HCT116 (cell line): Measurements from ENCODE around the gene SAMD10. TPM values are rescaled to one million over a fixed set of nuclear protein-coding genes. Genes with fewer than 3 reads are reported as not detected.

Experiments used
- ATAC-seq: fragments of 200-7000 bp; cut with Tn5 transposase; 2 replicates; pipeline ENCODE4 v1.9.1; 2020; ENCODE audit warnings: mild to moderate bottlenecking, moderate library complexity
- BruUV-seq: library from RNA; stranded (reverse); fragments of 400-500 nt; replicated peaks from 2 replicates; lab custom pipeline; 2021; lab: Mats Ljungman, UMichigan
- CTCF ChIA-PET: fragments of 300-600 bp; sonication (Branson Sonifier 250); formaldehyde crosslinking; loops from one replicate; lab custom pipeline; 2021; ENCODE audit warnings: antibody characterized with exemption; lab: Charles Lee
- POLR2A ChIA-PET: fragments of 300-600, 350-600 bp; sonication (Branson Sonifier 250); formaldehyde crosslinking; loops from one replicate; lab custom pipeline; 2021; ENCODE audit warnings: antibody characterized with exemption; lab: Charles Lee
- RAD21 ChIA-PET, 2 experiments: fragments of 300-600 bp; sonication (Branson Sonifier 250); formaldehyde crosslinking; loops; one replicate each; lab custom pipeline; 2023; ENCODE audit warnings: low total read pairs in 2 of 2; ENCODE audit not compliant: uncharacterized antibody in 2 of 2, unreplicated experiment in 2 of 2, low non-redundant PET in 1 of 2; lab: Charles Lee
- DNase-seq: peaks from one replicate; pipeline ENCODE4 v3.0.0-alpha.2; 2010; ENCODE audit warnings: low read depth, low spot score
- H2AFZ ChIP-seq: fragments of 200-600 bp; shearing (Covaris generic), sonication (generic); 2 replicates; pipeline ENCODE4 v1.6.1; 2017; ENCODE audit warnings: low read depth, mixed run types, mixed read lengths, antibody characterized with exemption, low read length; ENCODE audit not compliant: poor library complexity, severe bottlenecking
- H3K27ac ChIP-seq: 2 replicates; pipeline ENCODE4 v1.5.1; 2012; ENCODE audit warnings: low read depth, low read length
- H3K27me3 ChIP-seq: fragments of 200-600 bp; sonication (generic); 2 replicates; pipeline ENCODE4 v1.6.1; 2016; ENCODE audit warnings: mixed run types, low read length, mixed read lengths; ENCODE audit not compliant: insufficient read depth
- H3K36me3 ChIP-seq, 2 experiments: fragments of 200-500 bp in 1 of 2; fragments of 200-600 bp in 1 of 2; sonication (Bioruptor generic) in 1 of 2; sonication (generic) in 1 of 2; 2 replicates each; pipeline versions ENCODE4 v1.5.1 to v1.6.1; 2014 to 2016; ENCODE audit warnings: low read length in 2 of 2, inconsistent platforms in 1 of 2, mixed read lengths in 1 of 2, mixed run types in 1 of 2; ENCODE audit not compliant: insufficient read depth in 2 of 2, control insufficient read depth in 1 of 2
- H3K4me1 ChIP-seq, 2 experiments: fragments of 200-600 bp in 1 of 2; sonication (generic) in 1 of 2; 2 replicates each; pipeline versions ENCODE4 v1.5.1 to v1.6.1; 2012 to 2017; ENCODE audit warnings: low read length in 2 of 2, inconsistent platforms in 1 of 2, mild to moderate bottlenecking in 1 of 2, mixed read lengths in 1 of 2, mixed run types in 1 of 2, moderate library complexity in 1 of 2; ENCODE audit not compliant: insufficient read depth in 2 of 2, control insufficient read depth in 1 of 2
- H3K4me2 ChIP-seq: fragments of 200-600 bp; sonication (generic); 2 replicates; pipeline ENCODE4 v1.6.1; 2017; ENCODE audit warnings: mixed run types, low read length, mixed read lengths
- H3K4me3 ChIP-seq, 2 experiments: fragments of 200-600 bp in 1 of 2; sonication (generic) in 1 of 2; replicated peaks in 1 of 2; 2 replicates each; pipeline ENCODE4 v1.5.1; 2011 to 2016; ENCODE audit warnings: low read length in 2 of 2, control low read depth in 1 of 2, low read depth in 1 of 2, mild to moderate bottlenecking in 1 of 2, mixed read lengths in 1 of 2, mixed run types in 1 of 2
- H3K79me2 ChIP-seq: fragments of 200-600 bp; sonication (generic); 2 replicates; pipeline ENCODE4 v1.6.1; 2017; ENCODE audit warnings: mild to moderate bottlenecking, mixed run types, low read length, moderate library complexity, mixed read lengths; ENCODE audit not compliant: insufficient read depth
- H3K9ac ChIP-seq: fragments of 200-600 bp; sonication (generic); 2 replicates; pipeline ENCODE4 v1.6.1; 2016; ENCODE audit warnings: low read length, mixed read lengths
- H3K9me2 ChIP-seq: fragments of 200-600 bp; sonication (generic), shearing (Covaris generic); 2 replicates; pipeline ENCODE4 v1.6.1; 2017; ENCODE audit warnings: mixed run types, mild to moderate bottlenecking, moderate library complexity; ENCODE audit not compliant: insufficient read depth
- H3K9me3 ChIP-seq, 2 experiments: fragments of 200-500 bp in 1 of 2; fragments of 200-600 bp in 1 of 2; sonication (Bioruptor generic) in 1 of 2; sonication (generic) in 1 of 2; 2 replicates each; pipeline ENCODE4 v1.6.1; 2014 to 2017; ENCODE audit warnings: low read length in 2 of 2, mixed read lengths in 2 of 2, inconsistent platforms in 1 of 2, low read depth in 1 of 2, mild to moderate bottlenecking in 1 of 2, mixed run types in 1 of 2, moderate library complexity in 1 of 2; ENCODE audit not compliant: control insufficient read depth in 1 of 2, insufficient read depth in 1 of 2
- H4K20me1 ChIP-seq: fragments of 200-600 bp; sonication (generic), shearing (Covaris generic); 2 replicates; pipeline ENCODE4 v1.6.1; 2017; ENCODE audit warnings: mixed run types, mild to moderate bottlenecking, moderate library complexity; ENCODE audit not compliant: insufficient read depth
- CBX3 ChIP-seq: IDR thresholded peaks from 2 replicates; pipeline ENCODE4 v1.6.1; 2012; ENCODE audit warnings: low read depth
- CEBPB ChIP-seq: IDR thresholded peaks from 2 replicates; pipeline ENCODE4 v1.6.1; 2012; ENCODE audit warnings: low read depth
- EGR1 ChIP-seq: IDR thresholded peaks from 2 replicates; pipeline ENCODE4 v1.6.1; 2012; ENCODE audit warnings: low read depth
- ELF1 ChIP-seq: IDR thresholded peaks from 2 replicates; pipeline ENCODE4 v1.6.1; 2012; ENCODE audit warnings: low read depth, borderline replicate concordance
- EZH2 ChIP-seq: fragments of 200-600 bp; sonication (generic); IDR thresholded peaks from 2 replicates; pipeline ENCODE4 v1.6.1; 2017; ENCODE audit warnings: antibody characterized with exemption, mixed run types
- EZH2phosphoT487 ChIP-seq: fragments of 200-600 bp; IDR thresholded peaks from 2 replicates; pipeline ENCODE4 v1.6.1; 2018; ENCODE audit warnings: antibody characterized with exemption, borderline replicate concordance
- FOSL1 ChIP-seq: IDR thresholded peaks from 2 replicates; pipeline ENCODE4 v1.6.1; 2012; ENCODE audit warnings: low read depth
- JUND ChIP-seq: IDR thresholded peaks from 2 replicates; pipeline ENCODE4 v1.6.1; 2012
- MAX ChIP-seq: IDR thresholded peaks from 2 replicates; pipeline ENCODE4 v1.6.1; 2012
- POLR2A ChIP-seq: IDR thresholded peaks from 2 replicates; pipeline ENCODE4 v1.7.0; 2011; ENCODE audit warnings: borderline replicate concordance; ENCODE audit not compliant: insufficient read depth, insufficient read length; ENCODE audit errors: extremely low read depth
- RAD21 ChIP-seq: IDR thresholded peaks from 2 replicates; pipeline ENCODE4 v1.6.1; 2012; ENCODE audit warnings: low read depth, mild to moderate bottlenecking
- REST ChIP-seq: IDR thresholded peaks from 2 replicates; pipeline ENCODE4 v1.6.1; 2012; ENCODE audit warnings: low read depth
- SP1 ChIP-seq: IDR thresholded peaks from 2 replicates; pipeline ENCODE4 v1.6.1; 2012; ENCODE audit warnings: low read depth
- SRF ChIP-seq: IDR thresholded peaks from 2 replicates; pipeline ENCODE4 v1.6.1; 2012; ENCODE audit warnings: low read depth
- YY1 ChIP-seq: IDR thresholded peaks from 2 replicates; pipeline ENCODE4 v1.6.1; 2011; ENCODE audit warnings: low read length, low read depth, moderate library complexity, mild to moderate bottlenecking; ENCODE audit not compliant: insufficient replicate concordance; ENCODE audit errors: extremely low read depth
- ZBTB33 ChIP-seq: IDR thresholded peaks from 2 replicates; pipeline ENCODE4 v1.6.1; 2011; ENCODE audit warnings: mild to moderate bottlenecking, low read length, moderate library complexity; ENCODE audit not compliant: insufficient replicate concordance; ENCODE audit errors: extremely low read depth
- ZNF274 ChIP-seq: fragments of 200-500 bp; sonication (Bioruptor generic); IDR thresholded peaks from 2 replicates; pipeline ENCODE4 v1.6.1; 2014; ENCODE audit warnings: mild to moderate bottlenecking, low read depth, low read length, inconsistent platforms
- intact Hi-C: fragments of 100-400 bp; cut with micrococcal nuclease; formaldehyde crosslinking; loops from 2 replicates; pipeline ENCODE4 v1.10.0; 2022
- total RNA-seq: library from RNA; stranded (reverse); gene quantifications from one replicate; pipeline ENCODE4 v1.2.1, GENCODE V29; 2021; ENCODE audit not compliant: unreplicated experiment

SAMD10 gene
- total RNA-seq, 1 experiment from 2014 or later, result 4.2 TPM

GRCh38 chr20:63974402-63975200 is 4.8 kb downstream of the SAMD10 start:
- Histone ChIP-seq H3K4me2 (peak overlapping the region; percentile 94; the same call in 1 of the 2 replicates), H3K9me3 (no peaks in the 10 kb centered on the region), H3K79me2 (no peaks in the 10 kb centered on the region), H3K9me2 (no peaks in the 10 kb centered on the region), H3K27ac (peak overlapping the region; percentile 31; the same call in 1 of the 2 replicates), H3K36me3 (no peaks in the 10 kb centered on the region), H4K20me1 (no peaks in the 10 kb centered on the region), H3K27me3 (no peaks in the 10 kb centered on the region), H3K9ac (no peak overlapping the region; the same call in 1 of the 2 replicates), H3K4me1 (peaks cover 17 to 50% of the 10 kb centered on the region in 2 experiments), H2AFZ (no peak overlapping the region), H3K4me3 (no peak overlapping the region)
- no peak for TF ChIP-seq EZH2phosphoT487
- no peak for TF ChIP-seq CBX3
- no peak for TF ChIP-seq POLR2A
- TF ChIP-seq SP1, result no peak
- no peak for TF ChIP-seq ZNF274
- TF ChIP-seq CEBPB, result no peak
- no peak for TF ChIP-seq ELF1
- TF ChIP-seq SRF, result no peak
- no peak for TF ChIP-seq YY1
- TF ChIP-seq RAD21, result no peak
- no peak for TF ChIP-seq EGR1
- no peak for TF ChIP-seq MAX
- TF ChIP-seq EZH2, result no peak
- no peak for TF ChIP-seq JUND
- TF ChIP-seq REST, result no peak
- TF ChIP-seq ZBTB33, result no peak
- TF ChIP-seq FOSL1, result no peak
- ATAC-seq (no peak), DNase-seq (no peak)
- POLR2A ChIA-PET, result no interaction called here
- BruUV-seq, result no TSS peak
- CTCF ChIA-PET, result interaction anchor here (0.6 to 2.1 kb wide), 13 partner anchors 17 to 665 kb away, joined by 3 to 30 read pairs (median 5); partner anchors contain the start of genes ARFRP1, PPDPF, PTK6 and TPD52L2
- intact Hi-C loops, result loop anchor here (1.0 to 10.0 kb wide), 4 partner anchors 110 to 436 kb away; partner anchors contain the start of genes ABHD16B, ARFRP1 and TPD52L2
- RAD21 ChIA-PET, result interaction anchor here in 1 of 2 experiments (1.0 to 1.2 kb wide), 2 partner anchors 189 to 436 kb away, joined by 3 read pairs; no protein-coding TSS in a partner anchor
